ENCODE data around the gene ZNF3.

ZNF3 gene

GRCh38 chr7:100109521-100110163, 28.1 kb upstream of the ZNF3 start:
- DNase-seq (ENCODE audit: low read depth) = no peak

- no peak for DNase-seq (ENCODE audit: low read depth)
These were observed 26.4 kb upstream of the ZNF3 start for GRCh38 chr7:100107890-100108289.

GRCh38 chr7:100107125-100107737, 25.7 kb upstream of the ZNF3 start:
- DNase-seq (ENCODE audit: low read depth) = no peak

GRCh38 chr7:100106633-100107032, 25.1 kb upstream of the ZNF3 start:
- no peak for DNase-seq (ENCODE audit: low read depth)

- no peak for DNase-seq (ENCODE audit: low read depth)
These were observed 24.0 kb upstream of the ZNF3 start for GRCh38 chr7:100105534-100105933.

- no peak for DNase-seq (ENCODE audit: low read depth)
These were observed 21.7 kb upstream of the ZNF3 start for GRCh38 chr7:100102950-100103840.

- DNase-seq (ENCODE audit: low read depth) = peak; percentile 95
These were observed 19.7 kb upstream of the ZNF3 start, which contains the start of the genes AP4M1 and MCM7 for GRCh38 chr7:100101016-100101862. Gene AP4M1, plus strand, starts transcription at chr7:100101643. Its CDS starts 72 bp downstream, at chr7:100101715. Gene MCM7, minus strand, starts transcription at chr7:100101397. Its CDS starts 103 bp downstream, at chr7:100101294.

- DNase-seq (ENCODE audit: low read depth) = peak; percentile 79
These were observed 19.0 kb upstream of the ZNF3 start for GRCh38 chr7:100100420-100101015.

GRCh38 chr7:100099452-100099851, 17.9 kb upstream of the ZNF3 start:
- DNase-seq (ENCODE audit: low read depth) = no peak

GRCh38 chr7:100098913-100099312, 17.4 kb upstream of the ZNF3 start:
- no peak for DNase-seq (ENCODE audit: low read depth)

GRCh38 chr7:100095704-100096103, 14.2 kb upstream of the ZNF3 start:
- DNase-seq (ENCODE audit: low read depth) = no peak

GRCh38 chr7:100095289-100095688, 13.8 kb upstream of the ZNF3 start:
- no peak for DNase-seq (ENCODE audit: low read depth)

- DNase-seq (ENCODE audit: low read depth) = no peak
These were observed 12.5 kb upstream of the ZNF3 start for GRCh38 chr7:100093925-100094486.

- no peak for DNase-seq (ENCODE audit: low read depth)
These were observed 12.0 kb upstream of the ZNF3 start for GRCh38 chr7:100093498-100093897.

- no peak for DNase-seq (ENCODE audit: low read depth)
These were observed 11.5 kb upstream of the ZNF3 start for GRCh38 chr7:100093054-100093453.

- no peak for DNase-seq (ENCODE audit: low read depth)
These were observed 10.1 kb upstream of the ZNF3 start for GRCh38 chr7:100091411-100092181.

- no peak for DNase-seq (ENCODE audit: low read depth)
These were observed 9.2 kb upstream of the ZNF3 start for GRCh38 chr7:100090527-100091410.

- DNase-seq (ENCODE audit: low read depth) = no peak
These were observed 8.1 kb upstream of the ZNF3 start for GRCh38 chr7:100089458-100090196.

Measured in T-helper 22 cell (primary cell).